Smooth muscle cell (in vitro differentiated cells): ENCODE data around the gene DESI1. TPM values are rescaled to one million over a fixed set of nuclear protein-coding genes. Genes with fewer than 3 reads are reported as not detected.

ENCODE experiments used
- DNase-seq: peaks from one replicate; lab custom pipeline; 2025; ENCODE audit not compliant: unreplicated experiment; lab: John Stamatoyannopoulos, UW
- H2AFZ ChIP-seq: fragments of 200-600 bp; sonication (generic); 2 replicates; pipeline ENCODE4 v1.6.0; 2016; ENCODE audit warnings: antibody characterized with exemption, low read depth, mild to moderate bottlenecking
- H3F3A ChIP-seq: fragments of 200-600 bp; sonication (generic); 2 replicates; pipeline ENCODE4 v1.6.0; 2017; ENCODE audit warnings: antibody characterized with exemption, low read depth
- H3K27ac ChIP-seq: fragments of 200-600 bp; sonication (generic); 2 replicates; pipeline ENCODE4 v1.5.1; 2016; ENCODE audit warnings: low read depth, mild to moderate bottlenecking
- H3K27me3 ChIP-seq: fragments of 200-600 bp; sonication (generic); 2 replicates; pipeline ENCODE4 v1.6.1; 2016; ENCODE audit warnings: low read depth, mild to moderate bottlenecking
- H3K36me3 ChIP-seq: fragments of 200-600 bp; sonication (generic); 2 replicates; pipeline ENCODE4 v1.5.1; 2016; ENCODE audit warnings: low read depth
- H3K4me1 ChIP-seq: fragments of 200-600 bp; sonication (generic); 2 replicates; pipeline ENCODE4 v1.5.1; 2016; ENCODE audit warnings: low read depth
- H3K4me2 ChIP-seq: fragments of 200-600 bp; sonication (generic); 2 replicates; pipeline ENCODE4 v1.6.0; 2016; ENCODE audit warnings: mild to moderate bottlenecking
- H3K4me3 ChIP-seq: fragments of 200-600 bp; sonication (generic); 2 replicates; pipeline ENCODE4 v1.5.1; 2016; ENCODE audit warnings: mild to moderate bottlenecking
- H3K79me2 ChIP-seq: fragments of 200-600 bp; sonication (generic); 2 replicates; pipeline ENCODE4 v1.6.0; 2016; ENCODE audit warnings: low read depth, mild to moderate bottlenecking
- H3K9ac ChIP-seq: fragments of 200-600 bp; sonication (generic); 2 replicates; pipeline ENCODE4 v1.6.0; 2016; ENCODE audit warnings: low read depth
- H3K9me3 ChIP-seq: fragments of 200-600 bp; sonication (generic); replicated peaks from 2 replicates; pipeline ENCODE4 v1.5.1; 2016; ENCODE audit warnings: low read depth
- H4K20me1 ChIP-seq: fragments of 200-600 bp; sonication (generic); 2 replicates; pipeline ENCODE4 v1.6.0; 2016; ENCODE audit warnings: low read depth
- CTCF ChIP-seq: fragments of 200-600 bp; sonication (generic); IDR thresholded peaks from 2 replicates; pipeline ENCODE4 v1.5.1; 2017; ENCODE audit warnings: borderline replicate concordance, mild to moderate bottlenecking, antibody characterized with exemption; ENCODE audit not compliant: insufficient read depth, poor library complexity, severe bottlenecking
- WGBS: methylation state at CpG from one replicate; pipeline ENCODE4 v1.1.7; 2016; ENCODE audit warnings: low lambda C conversion rate; 5-methylcytosine and 5-hydroxymethylcytosine counted together
- polyA plus RNA-seq: library from polyadenylated mRNA; unstranded; fragments of >200 nt; fragmentation: Nextera tagmentation; extraction: Ambion mirVana; gene quantifications from 2 replicates; pipeline ENCODE4 v1.2.1, GENCODE V29; 2016
- total RNA-seq: library from RNA; depleted of rRNA; stranded (reverse); fragments of >200 nt; gene quantifications from 2 replicates; pipeline ENCODE4 v1.2.3, GENCODE V29; 2014

DESI1 gene
- total and polyA plus RNA-seq, 2 experiments from 2014 or later: 14.3 to 16.9 TPM

- WGBS: 98% methylated on average over 3 of the region's 3 CpGs
- no peaks in the 10 kb centered on the region for H3K36me3 ChIP-seq
- H3K4me3 ChIP-seq: no peak overlapping the region
- H3K27ac ChIP-seq: no peak overlapping the region
- no peak overlapping the region for H3K9ac ChIP-seq
- DNase-seq: no peak
- no peaks in the 10 kb centered on the region for H3K27me3 ChIP-seq
- no peaks in the 10 kb centered on the region for H3F3A ChIP-seq
- H4K20me1 ChIP-seq: peaks cover 20% of the 10 kb centered on the region
- no peaks in the 10 kb centered on the region for H3K4me1 ChIP-seq
- no peaks in the 10 kb centered on the region for H3K79me2 ChIP-seq
- no peak overlapping the region for H3K4me2 ChIP-seq
- H2AFZ ChIP-seq: no peak overlapping the region
- no peak for TF ChIP-seq CTCF
- H3K9me3 ChIP-seq: no peaks in the 10 kb centered on the region
Measured at GRCh38 chr22:41608386-41608785, 12.5 kb downstream of the DESI1 start.

- no peaks in the 10 kb centered on the region for H3K36me3 ChIP-seq
- no peak overlapping the region for H3K4me3 ChIP-seq
- no peaks in the 10 kb centered on the region for H3F3A ChIP-seq
- H3K27ac ChIP-seq: no peak overlapping the region
- DNase-seq: no peak
- no peak overlapping the region for H3K4me2 ChIP-seq
- H4K20me1 ChIP-seq: peaks cover 12% of the 10 kb centered on the region
- H2AFZ ChIP-seq: no peak overlapping the region
- H3K9ac ChIP-seq: no peak overlapping the region
- TF ChIP-seq CTCF: no peak
- H3K4me1 ChIP-seq: no peaks in the 10 kb centered on the region
- no peaks in the 10 kb centered on the region for H3K79me2 ChIP-seq
- WGBS: 61% methylated on average over 4 of the region's 4 CpGs
- no peaks in the 10 kb centered on the region for H3K9me3 ChIP-seq
- H3K27me3 ChIP-seq: no peaks in the 10 kb centered on the region
Measured at GRCh38 chr22:41603873-41604332, 16.9 kb downstream of the DESI1 start.

- no peaks in the 10 kb centered on the region for H3K9me3 ChIP-seq
- no peak for DNase-seq
- H3K4me1 ChIP-seq: no peaks in the 10 kb centered on the region
- H3K4me2 ChIP-seq: no peak overlapping the region
- 92% methylated on average over 8 of the region's 8 CpGs for WGBS
- H3K4me3 ChIP-seq: no peak overlapping the region
- no peaks in the 10 kb centered on the region for H3K79me2 ChIP-seq
- H3K27ac ChIP-seq: no peak overlapping the region
- no peak overlapping the region for H3K9ac ChIP-seq
- no peak overlapping the region for H2AFZ ChIP-seq
- H3K27me3 ChIP-seq: no peaks in the 10 kb centered on the region
- no peaks in the 10 kb centered on the region for H3K36me3 ChIP-seq
- TF ChIP-seq CTCF: no peak
- H3F3A ChIP-seq: peaks cover 6% of the 10 kb centered on the region
- H4K20me1 ChIP-seq: no peaks in the 10 kb centered on the region
Measured at GRCh38 chr22:41600976-41601375, 19.9 kb downstream of the DESI1 start.

- no peak for TF ChIP-seq CTCF
- WGBS: 93% methylated on average over 8 of the region's 8 CpGs
- no peak for DNase-seq
Measured at GRCh38 chr22:41598891-41599635, 21.8 kb downstream of the DESI1 start.

More at GRCh38 chr22:41598891-41599635, 21.8 kb downstream of the DESI1 start:
- Histone ChIP-seq H3F3A (peaks cover 6% of the 10 kb centered on the region), H3K27me3 (no peaks in the 10 kb centered on the region), H3K9me3 (no peaks in the 10 kb centered on the region), H3K4me1 (no peaks in the 10 kb centered on the region), H3K36me3 (no peaks in the 10 kb centered on the region), H3K4me3 (no peak overlapping the region), H4K20me1 (no peaks in the 10 kb centered on the region), H2AFZ (no peak overlapping the region), H3K79me2 (no peaks in the 10 kb centered on the region), H3K4me2 (no peak overlapping the region), H3K27ac (peak overlapping the region; percentile 39), H3K9ac (no peak overlapping the region)
